Vagina (tissue), 2 donors: ENCODE data around the gene TUFM.

ENCODE experiments used
- POLR2AphosphoS5 ChIP-seq, 2 donors: sonication (generic); formaldehyde crosslinking; IDR thresholded peaks; one replicate each; pipeline ENCODE4 v1.9.0; 2017; ENCODE audit warnings: antibody characterized with exemption in 2 of 2, mild to moderate bottlenecking in 2 of 2, low read depth in 1 of 2; ENCODE audit not compliant: insufficient read depth in 1 of 2
- TF ChIP-seq, protein P1 (sequence below), 3 experiments: fragments of 450-650 bp in 2 of 3; fragments of 200-600 bp in 1 of 3; sonication (generic) in 1 of 3; IDR thresholded peaks; one replicate each; pipeline ENCODE4 v1.5.1; 2017 to 2019; ENCODE audit warnings: antibody characterized with exemption in 3 of 3, mild to moderate bottlenecking in 2 of 3, moderate library complexity in 2 of 3

GRCh38 chr16:28836761-28837064, 9.4 kb downstream of the TUFM start:
- TF ChIP-seq, protein P1, sequence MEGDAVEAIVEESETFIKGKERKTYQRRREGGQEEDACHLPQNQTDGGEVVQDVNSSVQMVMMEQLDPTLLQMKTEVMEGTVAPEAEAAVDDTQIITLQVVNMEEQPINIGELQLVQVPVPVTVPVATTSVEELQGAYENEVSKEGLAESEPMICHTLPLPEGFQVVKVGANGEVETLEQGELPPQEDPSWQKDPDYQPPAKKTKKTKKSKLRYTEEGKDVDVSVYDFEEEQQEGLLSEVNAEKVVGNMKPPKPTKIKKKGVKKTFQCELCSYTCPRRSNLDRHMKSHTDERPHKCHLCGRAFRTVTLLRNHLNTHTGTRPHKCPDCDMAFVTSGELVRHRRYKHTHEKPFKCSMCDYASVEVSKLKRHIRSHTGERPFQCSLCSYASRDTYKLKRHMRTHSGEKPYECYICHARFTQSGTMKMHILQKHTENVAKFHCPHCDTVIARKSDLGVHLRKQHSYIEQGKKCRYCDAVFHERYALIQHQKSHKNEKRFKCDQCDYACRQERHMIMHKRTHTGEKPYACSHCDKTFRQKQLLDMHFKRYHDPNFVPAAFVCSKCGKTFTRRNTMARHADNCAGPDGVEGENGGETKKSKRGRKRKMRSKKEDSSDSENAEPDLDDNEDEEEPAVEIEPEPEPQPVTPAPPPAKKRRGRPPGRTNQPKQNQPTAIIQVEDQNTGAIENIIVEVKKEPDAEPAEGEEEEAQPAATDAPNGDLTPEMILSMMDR (IDR thresholded peaks at IDR 0.05), result no peak
- no peak for TF ChIP-seq POLR2AphosphoS5 (IDR thresholded peaks at IDR 0.05; ENCODE audit: insufficient read depth in 1 of 2, low read depth in 1 of 2)
